Measurements from ENCODE around the gene FAM107B. TPM values are rescaled to one million over a fixed set of nuclear protein-coding genes. Genes with fewer than 3 reads are reported as not detected.

Gene FAM107B
- total and polyA plus RNA-seq, 4 donors, result 38.4 to 85.4 (median 68.9) TPM

GRCh38 chr10:14798636-14799035 is 23.9 kb upstream of the FAM107B start:
- Histone ChIP-seq H3K9me3 (ENCODE audit: control insufficient read depth in 4 of 4, insufficient read depth in 3 of 4, low read length in 3 of 4) (no peaks in the 10 kb centered on the region), H3K36me3 (ENCODE audit: control insufficient read depth in 4 of 4, insufficient read depth in 4 of 4, low read length in 4 of 4) (no peaks in the 10 kb centered on the region), H3K4me3 (no peak overlapping the region), H3K4me1 (ENCODE audit: control insufficient read depth in 5 of 5, insufficient read depth in 5 of 5, low read length in 5 of 5) (no peaks in the 10 kb centered on the region), H3K27me3 (ENCODE audit: control insufficient read depth in 3 of 3, insufficient read depth in 3 of 3, low read length in 2 of 3) (no peaks in the 10 kb centered on the region), H3K27ac (ENCODE audit: low read depth in 1 of 2, low read length in 1 of 2) (no peak overlapping the region), H3K9ac (ENCODE audit: insufficient read depth in 1 of 2, low read length in 2 of 2) (no peak overlapping the region)
- ATAC-seq (ENCODE audit: insufficient read depth, low FRiP score), result no peak
- TF ChIP-seq, protein P1, sequence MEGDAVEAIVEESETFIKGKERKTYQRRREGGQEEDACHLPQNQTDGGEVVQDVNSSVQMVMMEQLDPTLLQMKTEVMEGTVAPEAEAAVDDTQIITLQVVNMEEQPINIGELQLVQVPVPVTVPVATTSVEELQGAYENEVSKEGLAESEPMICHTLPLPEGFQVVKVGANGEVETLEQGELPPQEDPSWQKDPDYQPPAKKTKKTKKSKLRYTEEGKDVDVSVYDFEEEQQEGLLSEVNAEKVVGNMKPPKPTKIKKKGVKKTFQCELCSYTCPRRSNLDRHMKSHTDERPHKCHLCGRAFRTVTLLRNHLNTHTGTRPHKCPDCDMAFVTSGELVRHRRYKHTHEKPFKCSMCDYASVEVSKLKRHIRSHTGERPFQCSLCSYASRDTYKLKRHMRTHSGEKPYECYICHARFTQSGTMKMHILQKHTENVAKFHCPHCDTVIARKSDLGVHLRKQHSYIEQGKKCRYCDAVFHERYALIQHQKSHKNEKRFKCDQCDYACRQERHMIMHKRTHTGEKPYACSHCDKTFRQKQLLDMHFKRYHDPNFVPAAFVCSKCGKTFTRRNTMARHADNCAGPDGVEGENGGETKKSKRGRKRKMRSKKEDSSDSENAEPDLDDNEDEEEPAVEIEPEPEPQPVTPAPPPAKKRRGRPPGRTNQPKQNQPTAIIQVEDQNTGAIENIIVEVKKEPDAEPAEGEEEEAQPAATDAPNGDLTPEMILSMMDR (IDR thresholded peaks at IDR 0.05; ENCODE audit: control extremely low read depth, extremely low read depth), result no peak
- peak in 2 of 3 donors; percentile 40 to 57 for DNase-seq
- WGBS, 2 donors, result 20 to 27% methylated on average over 5 of the region's 5 CpGs

DNA sequence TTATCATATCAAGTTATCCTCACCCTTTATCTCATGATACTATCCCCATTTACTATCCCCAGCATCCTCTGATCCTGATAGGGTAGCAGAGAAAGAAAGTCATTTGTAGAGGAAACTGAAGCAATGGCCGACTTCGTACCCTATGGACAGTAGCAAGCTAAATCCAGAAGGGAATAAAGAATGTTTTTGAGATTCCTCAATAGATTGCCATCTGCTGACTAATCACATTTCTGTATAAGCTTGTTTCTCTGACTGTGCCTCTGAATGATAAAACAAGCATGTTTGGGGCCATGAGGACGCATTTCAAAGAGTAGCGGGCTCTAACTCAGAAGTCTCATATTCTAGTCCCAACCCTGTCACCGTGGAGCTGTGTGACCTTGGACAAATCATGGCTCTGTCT is 13.2 kb upstream of the FAM107B start:
- ATAC-seq (ENCODE audit: insufficient read depth, low FRiP score) (no peak), DNase-seq (no peak)
- Histone ChIP-seq H3K4me3 (no peak overlapping the region), H3K36me3 (ENCODE audit: control insufficient read depth in 4 of 4, insufficient read depth in 4 of 4, low read length in 4 of 4) (no peaks in the 10 kb centered on the region), H3K27ac (ENCODE audit: low read depth in 1 of 2, low read length in 1 of 2) (no peak overlapping the region), H3K4me1 (ENCODE audit: control insufficient read depth in 5 of 5, insufficient read depth in 5 of 5, low read length in 5 of 5) (no peaks in the 10 kb centered on the region), H3K9ac (ENCODE audit: insufficient read depth in 1 of 2, low read length in 2 of 2) (no peak overlapping the region), H3K9me3 (ENCODE audit: control insufficient read depth in 4 of 4, insufficient read depth in 3 of 4, low read length in 3 of 4) (peaks cover 0 to 1% (median 0%) of the 10 kb centered on the region in 4 donors), H3K27me3 (ENCODE audit: control insufficient read depth in 3 of 3, insufficient read depth in 3 of 3, low read length in 2 of 3) (no peaks in the 10 kb centered on the region)
- TF ChIP-seq, protein P1 (IDR thresholded peaks at IDR 0.05; ENCODE audit: control extremely low read depth, extremely low read depth), result no peak
- 91 to 95% methylated on average over 5 of the region's 5 CpGs for WGBS, 2 donors

DNA sequence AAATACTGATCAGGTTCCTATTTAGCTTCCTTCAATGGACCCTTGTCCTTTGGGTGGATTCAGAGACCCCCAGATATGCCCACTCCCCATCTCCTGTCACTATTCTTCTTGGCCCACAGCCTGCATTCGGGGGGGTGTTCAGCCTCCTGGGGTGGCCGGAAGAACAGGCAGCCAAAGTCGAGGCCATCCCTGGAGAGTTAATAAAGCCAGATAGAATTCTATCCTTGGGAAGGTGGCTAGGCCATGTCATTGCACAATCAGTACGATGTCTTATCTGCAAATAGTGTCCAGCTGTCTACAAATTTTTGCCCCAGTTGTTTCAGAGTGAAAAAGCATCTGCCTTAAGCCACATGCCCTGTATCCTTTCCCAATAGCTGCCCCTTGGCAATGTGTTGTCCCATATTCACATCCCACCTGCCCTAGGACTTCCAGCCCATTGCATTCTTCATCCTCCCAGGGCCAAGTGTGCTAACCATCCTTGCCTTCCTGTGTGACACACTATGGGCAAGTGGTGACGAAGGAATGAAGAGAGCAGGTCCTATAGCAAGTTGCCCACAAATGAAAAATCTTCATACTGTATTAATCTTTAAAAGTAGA is 9.9 kb upstream of the FAM107B start:
- DNase-seq (no peak), ATAC-seq (ENCODE audit: insufficient read depth, low FRiP score) (no peak)
- TF ChIP-seq, protein P1 (IDR thresholded peaks at IDR 0.05; ENCODE audit: control extremely low read depth, extremely low read depth), result no peak
- H3K36me3 ChIP-seq (ENCODE audit: control insufficient read depth in 4 of 4, insufficient read depth in 4 of 4, low read length in 4 of 4), result no peaks in the 10 kb centered on the region
- H3K9me3 ChIP-seq (ENCODE audit: control insufficient read depth in 4 of 4, insufficient read depth in 3 of 4, low read length in 3 of 4), result peaks cover 0 to 1% (median 0%) of the 10 kb centered on the region in 4 donors
- no peak overlapping the region for H3K4me3 ChIP-seq
- no peak overlapping the region for H3K27ac ChIP-seq (ENCODE audit: low read depth in 1 of 2, low read length in 1 of 2)
- no peak overlapping the region for H3K9ac ChIP-seq (ENCODE audit: insufficient read depth in 1 of 2, low read length in 2 of 2)
- H3K27me3 ChIP-seq (ENCODE audit: control insufficient read depth in 3 of 3, insufficient read depth in 3 of 3, low read length in 2 of 3), result no peaks in the 10 kb centered on the region
- peaks cover 0 to 8% (median 3%) of the 10 kb centered on the region in 5 donors for H3K4me1 ChIP-seq (ENCODE audit: control insufficient read depth in 5 of 5, insufficient read depth in 5 of 5, low read length in 5 of 5)
- WGBS, 2 donors, result 77 to 94% methylated on average over 5 of the region's 5 CpGs

Data from lung (tissue), 12 donors.